Hepatocyte (in vitro differentiated cells): Measurements from ENCODE around the gene SDE2.

ENCODE experiments used
- EZH2 ChIP-seq: fragments of 200-600 bp; sonication (generic); IDR thresholded peaks from 2 replicates; pipeline ENCODE4 v1.6.1; 2016; ENCODE audit warnings: antibody characterized with exemption, mild to moderate bottlenecking, borderline replicate concordance
- TF ChIP-seq, protein P1 (sequence below): fragments of 200-600 bp; sonication (generic); IDR thresholded peaks from 2 replicates; pipeline ENCODE4 v1.5.1; 2016; ENCODE audit warnings: antibody characterized with exemption, mild to moderate bottlenecking; ENCODE audit not compliant: poor library complexity

DNA sequence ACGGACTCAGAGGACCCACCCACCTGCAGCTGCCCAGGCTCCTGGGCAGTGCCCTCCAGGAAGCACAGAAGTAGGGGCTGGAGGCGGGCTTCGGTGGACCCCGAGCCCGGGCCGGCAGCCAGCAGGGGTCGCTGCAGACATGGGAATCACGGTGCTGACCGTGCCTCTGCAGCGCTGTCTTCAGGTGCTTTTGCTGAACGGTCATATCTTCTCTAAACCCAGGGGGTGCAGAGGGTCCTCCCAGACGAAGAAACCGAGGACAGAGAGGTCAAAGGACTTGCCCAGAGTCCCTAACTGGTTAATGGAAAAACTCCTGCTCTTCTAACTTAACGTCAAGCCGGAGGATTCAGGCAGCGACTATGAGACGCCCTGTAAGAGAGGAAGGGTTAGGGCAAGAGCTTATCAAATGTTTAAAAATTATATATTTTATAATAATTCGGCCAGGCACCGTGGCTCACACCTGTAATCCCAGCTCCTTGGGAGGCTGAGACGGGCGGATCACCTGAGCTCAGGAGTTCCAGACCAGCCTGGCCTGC is 36.6 kb downstream of the SDE2 start:
- TF ChIP-seq, protein P1, sequence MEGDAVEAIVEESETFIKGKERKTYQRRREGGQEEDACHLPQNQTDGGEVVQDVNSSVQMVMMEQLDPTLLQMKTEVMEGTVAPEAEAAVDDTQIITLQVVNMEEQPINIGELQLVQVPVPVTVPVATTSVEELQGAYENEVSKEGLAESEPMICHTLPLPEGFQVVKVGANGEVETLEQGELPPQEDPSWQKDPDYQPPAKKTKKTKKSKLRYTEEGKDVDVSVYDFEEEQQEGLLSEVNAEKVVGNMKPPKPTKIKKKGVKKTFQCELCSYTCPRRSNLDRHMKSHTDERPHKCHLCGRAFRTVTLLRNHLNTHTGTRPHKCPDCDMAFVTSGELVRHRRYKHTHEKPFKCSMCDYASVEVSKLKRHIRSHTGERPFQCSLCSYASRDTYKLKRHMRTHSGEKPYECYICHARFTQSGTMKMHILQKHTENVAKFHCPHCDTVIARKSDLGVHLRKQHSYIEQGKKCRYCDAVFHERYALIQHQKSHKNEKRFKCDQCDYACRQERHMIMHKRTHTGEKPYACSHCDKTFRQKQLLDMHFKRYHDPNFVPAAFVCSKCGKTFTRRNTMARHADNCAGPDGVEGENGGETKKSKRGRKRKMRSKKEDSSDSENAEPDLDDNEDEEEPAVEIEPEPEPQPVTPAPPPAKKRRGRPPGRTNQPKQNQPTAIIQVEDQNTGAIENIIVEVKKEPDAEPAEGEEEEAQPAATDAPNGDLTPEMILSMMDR: peak; percentile 55
- no peak for TF ChIP-seq EZH2
